Transverse colon (tissue), 4 donors: ENCODE measurements around the gene TMED6.

Experiments
- CTCF ChIP-seq, 5 experiments: fragments of 200-600 bp in 3 of 5; fragments of 450-650 bp in 2 of 5; sonication (generic) in 3 of 5; IDR thresholded peaks; 1 replicate in 2 of 5; 2 replicates in 3 of 5; pipeline ENCODE4 v1.5.1; 2016 to 2017; ENCODE audit warnings: antibody characterized with exemption in 5 of 5, inconsistent platforms in 3 of 5, mild to moderate bottlenecking in 2 of 5, moderate library complexity in 1 of 5
- EP300 ChIP-seq: sonication (generic); formaldehyde crosslinking; IDR thresholded peaks from one replicate; pipeline ENCODE4 v1.6.1; 2017; ENCODE audit warnings: antibody characterized with exemption, low read depth
- POLR2A ChIP-seq: fragments of 450-650 bp; IDR thresholded peaks from one replicate; pipeline ENCODE4 v1.6.1; 2016; ENCODE audit warnings: antibody characterized with exemption, mild to moderate bottlenecking, moderate library complexity
- POLR2AphosphoS5 ChIP-seq, 3 donors: sonication (generic); formaldehyde crosslinking; IDR thresholded peaks; one replicate each; pipeline ENCODE4 v1.6.1; 2016; ENCODE audit warnings: antibody characterized with exemption in 3 of 3

GRCh38 chr16:69326172-69326873 is 25.3 kb downstream of the TMED6 start:
- peak in 2 of 3 donors; percentile 19 to 24 for TF ChIP-seq POLR2AphosphoS5 (IDR thresholded peaks at IDR 0.05)
- TF ChIP-seq CTCF (IDR thresholded peaks at IDR 0.05), result no peak
- no peak for TF ChIP-seq POLR2A
- no peak for TF ChIP-seq EP300
